Muscle layer of duodenum (tissue), 2 donors: Measurements from ENCODE around the gene TNFRSF4.
"Not testable (repeated sequence)": the region's sequence is repeated elsewhere in the genome, so short reads cannot be mapped to it uniquely, and the experiment has no call there.

Experiments
- H3K27ac ChIP-seq: one replicate; pipeline ENCODE4 v1.7.0; 2013; ENCODE audit warnings: mild to moderate bottlenecking, low read length
- H3K27me3 ChIP-seq: one replicate; pipeline ENCODE4 v1.7.0; 2013; ENCODE audit warnings: low read depth, mild to moderate bottlenecking, control low read depth, low read length
- H3K36me3 ChIP-seq, 2 donors: one replicate each; pipeline ENCODE4 v1.7.0; 2013; ENCODE audit warnings: low read length in 2 of 2, control low read depth in 1 of 2, mild to moderate bottlenecking in 1 of 2; ENCODE audit not compliant: insufficient read depth in 2 of 2, control insufficient read depth in 1 of 2
- H3K4me1 ChIP-seq, 2 donors: one replicate each; pipeline ENCODE4 v1.7.0; 2013; ENCODE audit warnings: low read length in 2 of 2, mild to moderate bottlenecking in 2 of 2, control low read depth in 1 of 2, moderate library complexity in 1 of 2; ENCODE audit not compliant: insufficient read depth in 2 of 2, control insufficient read depth in 1 of 2
- H3K4me3 ChIP-seq, 2 donors: one replicate each; pipeline ENCODE4 v1.7.0; 2013; ENCODE audit warnings: low read length in 2 of 2, low read depth in 1 of 2, mild to moderate bottlenecking in 1 of 2
- H3K9me3 ChIP-seq, 2 donors: one replicate each; pipeline ENCODE4 v1.7.0; 2013; ENCODE audit warnings: low read length in 2 of 2, control low read depth in 1 of 2, mild to moderate bottlenecking in 1 of 2; ENCODE audit not compliant: control insufficient read depth in 1 of 2
- donor health status: healthy.

Gene TNFRSF4

DNA sequence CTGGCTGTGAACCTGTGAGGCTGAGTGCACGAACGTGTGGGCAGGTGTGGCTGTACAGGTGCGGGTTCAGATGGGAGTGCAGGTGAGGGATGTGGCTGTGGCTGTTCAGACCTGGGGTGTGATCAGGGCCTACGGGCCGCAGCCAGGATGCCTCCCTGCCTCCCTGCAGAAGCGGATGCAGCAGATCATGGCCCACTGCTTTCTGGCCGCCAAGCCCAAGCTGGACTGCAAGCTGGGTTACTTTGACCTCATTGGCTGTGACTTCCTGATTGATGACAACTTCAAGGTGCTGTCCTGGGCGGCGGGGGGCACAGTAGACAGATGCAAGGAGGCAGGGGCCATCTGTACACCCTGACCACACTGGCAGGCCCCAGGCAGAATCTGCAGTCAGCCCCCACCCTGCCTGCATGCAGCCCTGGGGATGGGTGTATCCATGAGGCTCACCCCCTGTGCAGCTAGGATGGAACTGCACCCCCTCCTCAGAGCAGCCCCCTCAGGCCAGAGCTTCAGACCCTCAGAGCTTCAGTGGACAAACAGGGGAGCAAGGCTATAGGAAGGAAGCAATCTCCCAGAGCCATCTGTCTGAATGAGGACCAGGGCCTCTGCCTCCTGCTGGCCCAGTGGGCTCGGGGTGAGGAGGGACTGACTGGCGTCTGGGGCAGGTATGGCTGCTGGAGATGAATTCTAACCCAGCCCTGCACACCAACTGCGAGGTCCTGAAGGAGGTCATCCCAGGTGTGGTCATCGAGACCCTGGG lies 17.3 kb downstream of the TNFRSF4 start:
- no peaks in the 10 kb centered on the region for H3K4me1 ChIP-seq
- no peak overlapping the region for H3K27ac ChIP-seq
- H3K36me3 ChIP-seq, result no peaks in the 10 kb centered on the region
- no peaks in the 10 kb centered on the region for H3K27me3 ChIP-seq
- no peak overlapping the region for H3K4me3 ChIP-seq
- H3K9me3 ChIP-seq, result peaks cover 3 to 5% of the 10 kb centered on the region in 2 donors

GRCh38 chr1:1195726-1196125 lies 18.2 kb downstream of the TNFRSF4 start:
- H3K27ac ChIP-seq, H3K36me3 ChIP-seq, H3K4me1 ChIP-seq, H3K9me3 ChIP-seq, H3K27me3 ChIP-seq, H3K4me3 ChIP-seq: not testable (repeated sequence)

GRCh38 chr1:1194723-1195122 lies 19.2 kb downstream of the TNFRSF4 start:
- H3K27ac ChIP-seq, result no peak overlapping the region
- no peaks in the 10 kb centered on the region for H3K36me3 ChIP-seq
- H3K9me3 ChIP-seq, result peaks cover 3 to 5% of the 10 kb centered on the region in 2 donors
- no peak overlapping the region for H3K4me3 ChIP-seq
- no peaks in the 10 kb centered on the region for H3K27me3 ChIP-seq
- no peaks in the 10 kb centered on the region for H3K4me1 ChIP-seq

GRCh38 chr1:1191734-1192133 lies 22.2 kb downstream of the TNFRSF4 start:
- Histone ChIP-seq H3K9me3 (peaks cover 3 to 5% of the 10 kb centered on the region in 2 donors), H3K36me3 (no peaks in the 10 kb centered on the region), H3K27me3 (no peaks in the 10 kb centered on the region), H3K4me1 (no peaks in the 10 kb centered on the region), H3K27ac (no peak overlapping the region), H3K4me3 (no peak overlapping the region)

- no peaks in the 10 kb centered on the region for H3K36me3 ChIP-seq
- H3K4me1 ChIP-seq, result no peaks in the 10 kb centered on the region
- no peaks in the 10 kb centered on the region for H3K27me3 ChIP-seq
- no peak overlapping the region for H3K27ac ChIP-seq
- H3K9me3 ChIP-seq, result peaks cover 0 to under 1% of the 10 kb centered on the region in 2 donors
- no peak overlapping the region for H3K4me3 ChIP-seq
These were observed 24.8 kb downstream of the TNFRSF4 start for GRCh38 chr1:1189111-1189510.

DNA sequence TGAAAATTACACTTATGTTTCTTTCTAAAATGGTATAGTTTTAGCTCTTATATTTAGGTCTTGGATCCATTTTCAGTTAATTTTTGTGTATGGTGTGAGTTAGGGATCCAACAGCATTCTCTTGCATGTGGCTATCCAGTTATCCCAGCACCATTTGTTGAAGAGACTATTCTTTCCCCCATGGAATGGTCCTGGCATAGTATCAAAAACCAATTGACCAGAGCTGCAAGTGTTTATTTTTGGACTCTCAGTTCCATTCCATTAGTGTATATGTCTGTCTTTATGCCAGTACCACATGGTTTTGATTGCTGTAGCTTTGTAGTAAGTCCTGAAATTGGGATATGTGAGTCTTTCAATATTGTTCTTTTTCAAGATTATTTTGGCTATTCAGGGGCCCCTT lies 26.0 kb downstream of the TNFRSF4 start:
- Histone ChIP-seq H3K36me3 (no peaks in the 10 kb centered on the region), H3K9me3 (no peaks in the 10 kb centered on the region), H3K4me3 (no peak overlapping the region)

DNA sequence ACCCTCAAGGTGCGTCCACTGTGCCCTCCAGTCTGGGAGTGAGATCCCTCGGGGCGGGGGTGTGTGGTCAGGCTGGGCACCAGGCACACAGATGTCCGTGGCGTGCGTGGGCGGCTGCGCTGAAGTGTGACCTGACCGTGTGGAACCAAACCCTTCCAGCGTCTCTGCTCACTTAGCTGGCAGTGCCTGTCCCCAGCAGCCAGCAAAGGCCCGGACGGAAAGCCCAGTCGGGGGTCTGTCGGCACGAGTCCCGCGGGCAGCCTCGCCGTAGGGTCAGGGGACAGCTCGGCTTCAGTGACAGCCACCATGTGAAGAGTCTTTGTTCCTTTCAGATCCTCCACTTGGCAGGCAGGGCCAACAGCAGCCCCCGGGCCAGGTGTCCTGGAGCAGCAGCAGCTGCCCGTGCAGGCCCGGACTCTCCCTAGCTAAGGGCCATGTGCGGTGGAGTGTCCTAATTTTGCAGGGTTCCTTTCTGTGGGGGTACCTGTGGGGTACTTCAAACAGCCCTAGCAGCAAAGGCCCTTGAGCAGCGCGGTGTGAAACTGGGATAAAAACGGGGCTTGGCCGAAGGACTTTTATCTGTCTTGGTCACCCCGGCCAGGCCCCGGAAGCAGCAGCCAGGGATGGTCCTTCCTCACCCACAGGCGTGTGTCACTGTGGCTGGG lies 28.7 kb downstream of the TNFRSF4 start:
- no peaks in the 10 kb centered on the region for H3K4me1 ChIP-seq
- no peak overlapping the region for H3K27ac ChIP-seq
- no peaks in the 10 kb centered on the region for H3K27me3 ChIP-seq
- H3K4me3 ChIP-seq, result no peak overlapping the region
- H3K9me3 ChIP-seq, result no peaks in the 10 kb centered on the region
- no peaks in the 10 kb centered on the region for H3K36me3 ChIP-seq

More for the DNA sequence above, 26.0 kb downstream of the TNFRSF4 start:
- Histone ChIP-seq H3K27ac (no peak overlapping the region), H3K27me3 (no peaks in the 10 kb centered on the region), H3K4me1 (no peaks in the 10 kb centered on the region)

DNA sequence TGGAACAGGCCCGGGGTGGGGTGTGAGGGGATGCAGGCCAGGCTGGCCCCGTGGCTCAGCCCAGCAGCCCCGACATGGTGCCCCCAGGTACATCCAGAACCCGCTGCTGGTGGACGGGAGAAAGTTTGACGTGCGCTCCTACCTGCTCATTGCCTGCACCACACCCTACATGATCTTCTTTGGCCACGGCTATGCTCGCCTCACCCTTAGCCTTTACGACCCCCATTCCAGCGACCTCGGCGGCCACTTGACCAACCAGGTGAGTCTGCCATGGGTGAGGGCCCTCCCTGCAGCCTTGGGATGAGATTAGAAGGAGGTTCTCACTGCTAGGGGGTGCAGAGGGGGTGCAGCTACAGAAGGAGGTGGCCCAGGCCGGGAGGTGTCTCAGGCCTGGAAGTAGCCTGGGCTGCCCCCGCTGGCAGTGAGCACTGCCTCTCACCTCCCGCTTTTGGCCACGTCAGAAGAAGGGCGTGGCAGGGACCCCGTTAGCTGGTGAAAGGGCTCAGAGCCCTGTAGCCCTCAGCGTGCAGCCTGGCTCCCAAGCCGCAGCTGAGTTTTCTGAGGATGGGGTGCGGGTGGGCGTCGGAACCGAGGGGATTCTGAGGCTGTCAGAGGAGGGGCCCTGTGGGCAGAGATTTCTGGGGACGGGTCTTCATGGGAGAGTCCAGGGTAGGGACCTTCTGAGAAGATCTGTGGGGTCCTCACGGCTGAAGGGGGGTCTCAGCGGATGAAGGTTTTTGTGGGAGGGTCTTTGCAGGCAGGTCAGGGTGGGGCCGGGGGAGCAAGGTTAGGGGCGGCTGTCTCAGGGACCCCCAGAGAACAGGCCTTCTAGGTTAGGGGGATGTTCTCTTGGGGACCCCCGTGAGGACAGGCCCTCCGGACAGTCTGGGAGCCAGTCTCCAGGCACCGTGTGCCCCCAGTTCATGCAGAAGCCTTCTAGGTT lies 29.8 kb downstream of the TNFRSF4 start:
- H3K27me3 ChIP-seq, result no peaks in the 10 kb centered on the region
- H3K9me3 ChIP-seq, result no peaks in the 10 kb centered on the region
- no peaks in the 10 kb centered on the region for H3K4me1 ChIP-seq
- no peaks in the 10 kb centered on the region for H3K36me3 ChIP-seq
- no peak overlapping the region for H3K27ac ChIP-seq
- H3K4me3 ChIP-seq, result no peak overlapping the region

- Histone ChIP-seq H3K4me1 (no peaks in the 10 kb centered on the region), H3K27ac (no peak overlapping the region), H3K9me3 (no peaks in the 10 kb centered on the region), H3K27me3 (no peaks in the 10 kb centered on the region), H3K4me3 (no peak overlapping the region), H3K36me3 (no peaks in the 10 kb centered on the region)
These were observed 30.7 kb downstream of the TNFRSF4 start for GRCh38 chr1:1183221-1183747.

DNA sequence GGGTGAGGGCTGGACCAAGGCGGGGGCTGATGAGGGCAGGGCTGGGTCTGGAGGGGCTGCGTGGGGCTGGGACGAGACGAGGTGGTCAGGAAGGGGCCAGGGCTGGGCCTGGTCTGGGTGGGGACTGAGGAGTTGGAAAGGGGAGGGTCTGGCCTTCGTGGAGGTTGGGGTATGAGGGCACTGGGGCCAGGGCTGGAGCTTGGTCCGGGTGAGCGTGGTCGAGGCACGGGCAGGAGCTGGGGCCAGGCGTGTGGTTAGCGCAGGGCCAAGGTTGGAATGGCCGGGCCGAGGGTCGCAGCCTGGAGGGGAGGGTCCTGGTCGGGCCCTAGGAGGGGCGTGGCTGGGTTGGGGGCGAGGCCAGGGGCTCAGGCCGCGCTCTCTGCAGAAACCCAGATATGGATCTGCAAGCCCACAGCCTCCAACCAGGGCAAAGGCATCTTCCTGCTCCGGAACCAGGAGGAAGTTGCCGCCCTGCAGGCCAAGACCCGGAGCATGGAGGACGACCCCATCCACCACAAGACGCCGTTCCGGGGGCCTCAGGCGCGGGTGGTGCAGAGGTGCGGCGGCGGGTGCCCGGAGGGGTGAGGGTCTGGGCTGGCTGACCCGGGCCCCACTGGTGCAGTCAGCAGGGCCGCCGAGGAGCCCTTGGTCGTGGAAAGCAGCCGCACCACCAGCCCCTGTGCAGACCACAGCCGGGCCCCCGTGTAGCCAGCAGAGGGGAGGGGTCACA lies 31.3 kb downstream of the TNFRSF4 start:
- Histone ChIP-seq H3K36me3 (no peaks in the 10 kb centered on the region), H3K4me1 (no peaks in the 10 kb centered on the region), H3K27me3 (no peaks in the 10 kb centered on the region), H3K4me3 (no peak overlapping the region), H3K27ac (no peak overlapping the region), H3K9me3 (no peaks in the 10 kb centered on the region)
